Stimulated activated CD4-positive, alpha-beta T cell treated with anti-CD3 and anti-CD28 coated beads, Interleukin-12 subunit alpha, Interleukin-12 subunit beta, amount 100 ng/mL, for 48 hours (primary cell): Measurements from ENCODE around the gene TMBIM1.

ENCODE experiments used
- DNase-seq, 3 donors: peaks; one replicate each; pipeline ENCODE4 v3.0.0-alpha.2; 2020; ENCODE audit warnings: low read depth in 2 of 3, low spot score in 1 of 3

Gene TMBIM1

GRCh38 chr2:218292048-218293014, at the start of gene TMBIM1:
Gene TMBIM1 (minus strand): TSS chr2:218292503. CDS start chr2:218282141, 10,362 bp downstream.
- DNase-seq = peak; percentile 55 to 70 (median 66)

GRCh38 chr2:218341381-218341780, 49.1 kb upstream of the TMBIM1 start:
- DNase-seq = no peak

- no peak for DNase-seq
Observed at GRCh38 chr2:218340656-218341055, 48.4 kb upstream of the TMBIM1 start.

GRCh38 chr2:218334531-218334930, 42.2 kb upstream of the TMBIM1 start:
- DNase-seq = no peak

GRCh38 chr2:218332920-218333645, 40.8 kb upstream of the TMBIM1 start:
- no peak for DNase-seq

GRCh38 chr2:218332288-218332687, 40.0 kb upstream of the TMBIM1 start:
- DNase-seq = no peak

- DNase-seq = no peak
Observed at GRCh38 chr2:218331745-218332144, 39.4 kb upstream of the TMBIM1 start.

- DNase-seq = no peak
Observed at GRCh38 chr2:218329826-218330593, 37.7 kb upstream of the TMBIM1 start.

- no peak for DNase-seq
Observed at GRCh38 chr2:218329027-218329825, 36.9 kb upstream of the TMBIM1 start.

- no peak for DNase-seq
Observed at GRCh38 chr2:218328294-218328693, 36.0 kb upstream of the TMBIM1 start.

- no peak for DNase-seq
Observed at GRCh38 chr2:218327451-218328210, 35.3 kb upstream of the TMBIM1 start.

- DNase-seq = no peak
Observed at GRCh38 chr2:218326315-218326714, 34.0 kb upstream of the TMBIM1 start.

- DNase-seq = no peak
Observed at GRCh38 chr2:218325566-218326160, 33.4 kb upstream of the TMBIM1 start.

- no peak for DNase-seq
Observed at GRCh38 chr2:218323526-218324472, 31.5 kb upstream of the TMBIM1 start.

GRCh38 chr2:218322768-218323525, 30.6 kb upstream of the TMBIM1 start:
- peak in 2 of 3 donors; percentile 4 to 32 for DNase-seq

- no peak for DNase-seq
Observed at GRCh38 chr2:218320704-218321336, 28.5 kb upstream of the TMBIM1 start.

GRCh38 chr2:218319813-218320365, 27.6 kb upstream of the TMBIM1 start:
- no peak for DNase-seq
